HCT116 (cell line): ENCODE results near the gene EGFR. TPM values are rescaled to one million over a fixed set of nuclear protein-coding genes. Genes with fewer than 3 reads are reported as not detected.

ENCODE experiments used
- ATAC-seq: fragments of 200-7000 bp; cut with Tn5 transposase; 2 replicates; pipeline ENCODE4 v1.9.1; 2020; ENCODE audit warnings: mild to moderate bottlenecking, moderate library complexity
- BruUV-seq: library from RNA; stranded (reverse); fragments of 400-500 nt; replicated peaks from 2 replicates; lab custom pipeline; 2021; lab: Mats Ljungman, UMichigan
- CTCF ChIA-PET: fragments of 300-600 bp; sonication (Branson Sonifier 250); formaldehyde crosslinking; loops from one replicate; lab custom pipeline; 2021; ENCODE audit warnings: antibody characterized with exemption; lab: Charles Lee
- POLR2A ChIA-PET: fragments of 300-600, 350-600 bp; sonication (Branson Sonifier 250); formaldehyde crosslinking; loops from one replicate; lab custom pipeline; 2021; ENCODE audit warnings: antibody characterized with exemption; lab: Charles Lee
- RAD21 ChIA-PET, 2 experiments: fragments of 300-600 bp; sonication (Branson Sonifier 250); formaldehyde crosslinking; loops; one replicate each; lab custom pipeline; 2023; ENCODE audit warnings: low total read pairs in 2 of 2; ENCODE audit not compliant: uncharacterized antibody in 2 of 2, unreplicated experiment in 2 of 2, low non-redundant PET in 1 of 2; lab: Charles Lee
- DNase-seq: peaks from one replicate; pipeline ENCODE4 v3.0.0-alpha.2; 2010; ENCODE audit warnings: low read depth, low spot score
- H2AFZ ChIP-seq: fragments of 200-600 bp; shearing (Covaris generic), sonication (generic); 2 replicates; pipeline ENCODE4 v1.6.1; 2017; ENCODE audit warnings: low read depth, mixed run types, mixed read lengths, antibody characterized with exemption, low read length; ENCODE audit not compliant: poor library complexity, severe bottlenecking
- H3K27ac ChIP-seq: 2 replicates; pipeline ENCODE4 v1.5.1; 2012; ENCODE audit warnings: low read depth, low read length
- H3K27me3 ChIP-seq: fragments of 200-600 bp; sonication (generic); 2 replicates; pipeline ENCODE4 v1.6.1; 2016; ENCODE audit warnings: mixed run types, low read length, mixed read lengths; ENCODE audit not compliant: insufficient read depth
- H3K36me3 ChIP-seq, 2 experiments: fragments of 200-500 bp in 1 of 2; fragments of 200-600 bp in 1 of 2; sonication (Bioruptor generic) in 1 of 2; sonication (generic) in 1 of 2; 2 replicates each; pipeline versions ENCODE4 v1.5.1 to v1.6.1; 2014 to 2016; ENCODE audit warnings: low read length in 2 of 2, inconsistent platforms in 1 of 2, mixed read lengths in 1 of 2, mixed run types in 1 of 2; ENCODE audit not compliant: insufficient read depth in 2 of 2, control insufficient read depth in 1 of 2
- H3K4me1 ChIP-seq, 2 experiments: fragments of 200-600 bp in 1 of 2; sonication (generic) in 1 of 2; 2 replicates each; pipeline versions ENCODE4 v1.5.1 to v1.6.1; 2012 to 2017; ENCODE audit warnings: low read length in 2 of 2, inconsistent platforms in 1 of 2, mild to moderate bottlenecking in 1 of 2, mixed read lengths in 1 of 2, mixed run types in 1 of 2, moderate library complexity in 1 of 2; ENCODE audit not compliant: insufficient read depth in 2 of 2, control insufficient read depth in 1 of 2
- H3K4me2 ChIP-seq: fragments of 200-600 bp; sonication (generic); 2 replicates; pipeline ENCODE4 v1.6.1; 2017; ENCODE audit warnings: mixed run types, low read length, mixed read lengths
- H3K4me3 ChIP-seq, 2 experiments: fragments of 200-600 bp in 1 of 2; sonication (generic) in 1 of 2; replicated peaks in 1 of 2; 2 replicates each; pipeline ENCODE4 v1.5.1; 2011 to 2016; ENCODE audit warnings: low read length in 2 of 2, control low read depth in 1 of 2, low read depth in 1 of 2, mild to moderate bottlenecking in 1 of 2, mixed read lengths in 1 of 2, mixed run types in 1 of 2
- H3K79me2 ChIP-seq: fragments of 200-600 bp; sonication (generic); 2 replicates; pipeline ENCODE4 v1.6.1; 2017; ENCODE audit warnings: mild to moderate bottlenecking, mixed run types, low read length, moderate library complexity, mixed read lengths; ENCODE audit not compliant: insufficient read depth
- H3K9ac ChIP-seq: fragments of 200-600 bp; sonication (generic); 2 replicates; pipeline ENCODE4 v1.6.1; 2016; ENCODE audit warnings: low read length, mixed read lengths
- H3K9me2 ChIP-seq: fragments of 200-600 bp; sonication (generic), shearing (Covaris generic); 2 replicates; pipeline ENCODE4 v1.6.1; 2017; ENCODE audit warnings: mixed run types, mild to moderate bottlenecking, moderate library complexity; ENCODE audit not compliant: insufficient read depth
- H3K9me3 ChIP-seq, 2 experiments: fragments of 200-500 bp in 1 of 2; fragments of 200-600 bp in 1 of 2; sonication (Bioruptor generic) in 1 of 2; sonication (generic) in 1 of 2; 2 replicates each; pipeline ENCODE4 v1.6.1; 2014 to 2017; ENCODE audit warnings: low read length in 2 of 2, mixed read lengths in 2 of 2, inconsistent platforms in 1 of 2, low read depth in 1 of 2, mild to moderate bottlenecking in 1 of 2, mixed run types in 1 of 2, moderate library complexity in 1 of 2; ENCODE audit not compliant: control insufficient read depth in 1 of 2, insufficient read depth in 1 of 2
- H4K20me1 ChIP-seq: fragments of 200-600 bp; sonication (generic), shearing (Covaris generic); 2 replicates; pipeline ENCODE4 v1.6.1; 2017; ENCODE audit warnings: mixed run types, mild to moderate bottlenecking, moderate library complexity; ENCODE audit not compliant: insufficient read depth
- EGR1 ChIP-seq: IDR thresholded peaks from 2 replicates; pipeline ENCODE4 v1.6.1; 2012; ENCODE audit warnings: low read depth
- EZH2 ChIP-seq: fragments of 200-600 bp; sonication (generic); IDR thresholded peaks from 2 replicates; pipeline ENCODE4 v1.6.1; 2017; ENCODE audit warnings: antibody characterized with exemption, mixed run types
- EZH2phosphoT487 ChIP-seq: fragments of 200-600 bp; IDR thresholded peaks from 2 replicates; pipeline ENCODE4 v1.6.1; 2018; ENCODE audit warnings: antibody characterized with exemption, borderline replicate concordance
- JUND ChIP-seq: IDR thresholded peaks from 2 replicates; pipeline ENCODE4 v1.6.1; 2012
- MAX ChIP-seq: IDR thresholded peaks from 2 replicates; pipeline ENCODE4 v1.6.1; 2012
- POLR2AphosphoS5 ChIP-seq: IDR thresholded peaks from 2 replicates; pipeline ENCODE4 v1.6.1; 2011; ENCODE audit warnings: mild to moderate bottlenecking, low read depth, low read length, moderate library complexity
- RAD21 ChIP-seq: IDR thresholded peaks from 2 replicates; pipeline ENCODE4 v1.6.1; 2012; ENCODE audit warnings: low read depth, mild to moderate bottlenecking
- REST ChIP-seq: IDR thresholded peaks from 2 replicates; pipeline ENCODE4 v1.6.1; 2012; ENCODE audit warnings: low read depth
- SRF ChIP-seq: IDR thresholded peaks from 2 replicates; pipeline ENCODE4 v1.6.1; 2012; ENCODE audit warnings: low read depth
- TCF7L2 ChIP-seq: IDR thresholded peaks from 2 replicates; pipeline ENCODE4 v1.7.0; 2011; ENCODE audit warnings: borderline replicate concordance, inconsistent platforms; ENCODE audit not compliant: insufficient read depth, insufficient read length; ENCODE audit errors: extremely low read depth
- ZFX ChIP-seq: fragments of 450-650 bp; IDR thresholded peaks from 2 replicates; pipeline ENCODE4 v1.6.1; 2017
- ZNF274 ChIP-seq: fragments of 200-500 bp; sonication (Bioruptor generic); IDR thresholded peaks from 2 replicates; pipeline ENCODE4 v1.6.1; 2014; ENCODE audit warnings: mild to moderate bottlenecking, low read depth, low read length, inconsistent platforms
- intact Hi-C: fragments of 100-400 bp; cut with micrococcal nuclease; formaldehyde crosslinking; loops from 2 replicates; pipeline ENCODE4 v1.10.0; 2022
- total RNA-seq: library from RNA; stranded (reverse); gene quantifications from one replicate; pipeline ENCODE4 v1.2.1, GENCODE V29; 2021; ENCODE audit not compliant: unreplicated experiment

EGFR gene
- total RNA-seq, 1 experiment from 2014 or later = 71.5 TPM

GRCh38 chr7:55158541-55159382, 139.9 kb downstream of the EGFR start:
- no peak overlapping the region for H3K4me2 ChIP-seq
- H3K9me3 ChIP-seq = no peaks in the 10 kb centered on the region
- no peak for TF ChIP-seq JUND
- TF ChIP-seq SRF = no peak
- no peak for TF ChIP-seq ZNF274
- no peak for TF ChIP-seq EGR1
- no peak for TF ChIP-seq MAX
- TF ChIP-seq REST = no peak
- TF ChIP-seq ZFX = no peak
- no peak for TF ChIP-seq TCF7L2
- no peak for TF ChIP-seq EZH2phosphoT487
- no peak for TF ChIP-seq POLR2AphosphoS5
- no peak for TF ChIP-seq EZH2
- TF ChIP-seq RAD21 = no peak
- no peak overlapping the region for H3K4me3 ChIP-seq
- no peaks in the 10 kb centered on the region for H3K79me2 ChIP-seq
- H3K4me1 ChIP-seq = no peaks in the 10 kb centered on the region
- no peak overlapping the region for H3K9ac ChIP-seq
- no peaks in the 10 kb centered on the region for H3K27me3 ChIP-seq
- no peaks in the 10 kb centered on the region for H4K20me1 ChIP-seq
- BruUV-seq = no TSS peak
- H3K27ac ChIP-seq = no peak overlapping the region
- no peak for ATAC-seq
- no peaks in the 10 kb centered on the region for H3K9me2 ChIP-seq
- intact Hi-C loops = no loop called here
- peaks cover 28 to 60% of the 10 kb centered on the region in 2 experiments for H3K36me3 ChIP-seq
- DNase-seq = no peak
- H2AFZ ChIP-seq = no peak overlapping the region
- ChIA-PET CTCF (no interaction called here), RAD21 (no interaction called here), POLR2A (no interaction called here)
